DMS153 treated with DMSO at 0.1 percent for 48 hours (cell line): ENCODE results near the gene PLEKHM3.
A peak's percentile ranks its signal among the peaks of the same experiment; 100 is the strongest.
"Not testable (repeated sequence)": the region's sequence is repeated elsewhere in the genome, so short reads cannot be mapped to it uniquely, and the experiment has no call there.

Source experiments
- DNase-seq: peaks from one replicate; lab custom pipeline; 2025; ENCODE audit not compliant: unreplicated experiment; lab: John Stamatoyannopoulos, UW

PLEKHM3 gene

DNA sequence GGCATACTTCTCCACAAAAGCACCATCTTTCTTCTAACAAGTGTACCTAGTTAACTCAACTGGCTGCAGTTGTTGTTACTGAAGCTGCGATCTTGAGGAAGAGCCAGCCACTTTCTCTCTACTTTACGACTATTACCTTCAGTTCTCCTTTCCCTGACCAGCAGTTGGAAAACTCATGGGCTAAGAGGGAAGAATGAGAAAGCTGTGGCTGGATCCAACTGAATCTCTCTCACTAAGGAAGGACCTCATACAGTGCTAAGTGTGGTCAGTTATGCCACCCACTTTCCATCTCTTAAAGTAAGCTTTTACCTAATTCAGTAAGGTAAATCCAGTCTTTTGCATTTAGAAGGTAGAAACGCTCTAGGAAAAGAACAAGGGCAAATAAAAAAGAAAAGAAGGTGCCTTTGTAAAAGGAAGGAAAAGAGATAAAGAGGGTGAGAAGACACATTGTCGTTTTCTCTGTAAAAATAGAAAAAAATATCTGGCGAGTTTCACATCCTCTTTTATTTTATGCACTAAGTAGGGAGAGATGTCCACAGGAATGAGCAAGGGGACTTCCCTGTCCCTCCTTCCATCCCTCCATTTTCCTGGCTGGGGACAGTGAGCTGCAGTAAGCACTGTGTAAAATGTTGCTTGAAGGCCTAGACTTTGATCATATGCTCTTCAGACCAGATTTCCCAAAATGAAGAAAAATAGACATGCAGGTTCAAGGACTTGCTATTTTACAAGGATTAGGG is 73.4 kb downstream of the PLEKHM3 start:
- no peak for DNase-seq

DNA sequence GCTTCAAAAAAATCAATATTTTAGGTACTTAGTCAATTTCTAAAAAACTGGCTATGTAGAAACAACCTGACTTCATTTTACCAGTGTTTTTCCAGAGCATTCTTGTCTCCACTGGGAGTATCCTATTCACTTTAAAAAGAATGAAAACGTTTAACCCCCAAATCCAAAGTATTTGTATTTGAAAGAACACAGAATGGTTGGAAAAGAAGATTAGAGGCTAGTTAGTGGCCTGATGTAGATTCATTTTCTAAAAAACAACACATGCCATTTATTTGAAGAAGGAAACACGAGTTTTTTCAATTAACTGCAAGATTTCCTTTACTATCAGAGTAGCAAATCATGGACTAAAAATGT is 74.6 kb downstream of the PLEKHM3 start:
- DNase-seq: no peak

DNA sequence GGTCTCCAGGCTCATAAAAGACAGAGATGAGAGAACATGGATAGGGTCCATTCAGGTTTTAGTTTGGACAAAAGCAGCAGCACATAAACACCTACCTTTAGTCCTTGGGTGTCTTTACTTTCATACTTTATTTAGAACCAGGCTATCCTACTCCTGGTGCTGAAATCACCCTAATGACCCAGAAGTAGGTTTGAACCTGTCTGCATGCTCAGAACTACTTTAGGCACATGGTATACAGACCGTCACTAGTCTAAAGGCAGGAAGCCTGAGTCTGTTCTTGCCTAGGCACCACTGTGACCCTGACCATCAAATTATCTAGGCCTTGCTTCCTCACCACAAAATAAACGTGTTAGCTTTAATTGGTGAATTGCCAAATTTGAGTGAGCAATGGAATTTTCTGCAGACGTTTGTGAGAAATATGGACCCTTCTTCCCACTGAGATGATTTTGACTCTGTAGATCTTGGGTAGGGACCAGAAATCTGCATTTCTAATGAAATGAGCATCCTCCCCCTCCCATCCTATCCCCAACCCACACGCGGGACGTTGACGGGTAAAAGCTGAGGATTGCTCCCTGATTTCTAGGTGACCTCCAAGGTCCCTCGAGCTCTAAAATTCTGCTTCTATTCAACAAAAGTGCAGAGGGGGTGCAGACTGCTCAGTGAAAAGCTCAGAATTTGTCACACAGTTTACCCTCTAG is 75.1 kb downstream of the PLEKHM3 start:
- DNase-seq: no peak

DNA sequence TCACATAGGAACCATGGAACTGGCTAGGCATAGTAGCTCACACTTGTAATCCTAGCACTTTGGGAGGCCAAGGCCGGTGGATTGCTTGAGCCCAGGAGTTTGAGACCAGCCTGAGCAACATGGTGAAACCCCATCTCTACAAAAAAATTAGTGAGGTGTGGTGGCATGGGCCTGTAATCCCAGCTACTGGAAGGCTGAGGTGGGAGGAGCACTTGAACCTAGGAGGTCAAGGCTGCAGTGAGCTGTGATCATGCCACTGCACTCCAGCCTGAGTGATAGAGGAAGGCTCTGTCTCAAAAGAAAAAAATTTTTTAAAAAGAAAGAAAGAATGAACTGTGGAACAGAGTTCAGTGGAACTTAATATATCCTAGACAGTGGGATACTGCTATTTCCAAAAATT is 76.1 kb downstream of the PLEKHM3 start:
- not testable (repeated sequence) for DNase-seq

DNA sequence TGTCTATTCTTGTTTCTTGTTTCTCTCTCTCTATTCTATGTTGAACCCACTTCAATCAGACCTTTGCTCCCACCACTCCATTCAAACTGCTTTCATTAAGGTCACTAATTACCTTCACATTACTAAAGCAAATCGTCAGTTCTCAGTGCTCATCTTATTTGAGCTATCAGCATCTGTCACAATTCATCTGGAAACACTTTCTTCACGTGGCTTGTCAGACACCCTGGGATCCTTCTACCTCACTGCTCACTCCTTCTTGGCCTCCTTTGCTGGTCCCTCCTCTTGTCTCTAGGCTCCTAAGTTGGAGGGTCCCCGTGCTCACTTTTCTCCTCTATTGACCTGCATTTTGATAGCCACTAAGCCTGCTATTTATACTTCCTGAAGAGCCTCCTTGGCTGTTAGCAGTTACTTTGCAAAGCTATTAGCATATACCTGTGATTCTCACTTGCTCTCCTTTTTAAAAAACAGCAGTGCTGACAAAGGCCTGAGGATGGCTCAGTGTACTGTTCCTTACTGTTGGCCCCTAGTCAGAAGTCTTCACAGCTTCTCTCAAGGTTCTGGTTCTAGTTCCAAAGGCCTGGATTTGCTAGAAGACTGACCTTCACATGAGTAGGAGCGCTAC is 80.2 kb downstream of the PLEKHM3 start:
- no peak for DNase-seq

DNA sequence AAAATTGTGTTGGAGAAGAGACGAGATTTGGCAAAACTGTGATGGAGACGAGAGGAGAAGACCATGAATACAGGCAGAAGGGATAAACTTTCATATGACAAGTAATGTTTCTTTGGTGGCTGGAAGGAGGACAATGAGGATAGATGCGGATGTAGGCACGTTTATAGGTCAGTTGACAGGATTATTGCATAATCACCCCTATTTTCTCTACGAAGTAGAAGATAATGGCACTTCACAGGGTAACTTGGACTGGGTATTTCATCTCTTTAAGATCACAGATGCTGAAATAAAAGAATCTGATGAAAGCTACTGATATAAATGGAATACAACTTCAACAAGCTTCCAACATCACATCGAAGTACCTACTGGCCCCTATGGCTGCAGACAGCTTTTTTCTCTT is 81.0 kb downstream of the PLEKHM3 start:
- no peak for DNase-seq

DNA sequence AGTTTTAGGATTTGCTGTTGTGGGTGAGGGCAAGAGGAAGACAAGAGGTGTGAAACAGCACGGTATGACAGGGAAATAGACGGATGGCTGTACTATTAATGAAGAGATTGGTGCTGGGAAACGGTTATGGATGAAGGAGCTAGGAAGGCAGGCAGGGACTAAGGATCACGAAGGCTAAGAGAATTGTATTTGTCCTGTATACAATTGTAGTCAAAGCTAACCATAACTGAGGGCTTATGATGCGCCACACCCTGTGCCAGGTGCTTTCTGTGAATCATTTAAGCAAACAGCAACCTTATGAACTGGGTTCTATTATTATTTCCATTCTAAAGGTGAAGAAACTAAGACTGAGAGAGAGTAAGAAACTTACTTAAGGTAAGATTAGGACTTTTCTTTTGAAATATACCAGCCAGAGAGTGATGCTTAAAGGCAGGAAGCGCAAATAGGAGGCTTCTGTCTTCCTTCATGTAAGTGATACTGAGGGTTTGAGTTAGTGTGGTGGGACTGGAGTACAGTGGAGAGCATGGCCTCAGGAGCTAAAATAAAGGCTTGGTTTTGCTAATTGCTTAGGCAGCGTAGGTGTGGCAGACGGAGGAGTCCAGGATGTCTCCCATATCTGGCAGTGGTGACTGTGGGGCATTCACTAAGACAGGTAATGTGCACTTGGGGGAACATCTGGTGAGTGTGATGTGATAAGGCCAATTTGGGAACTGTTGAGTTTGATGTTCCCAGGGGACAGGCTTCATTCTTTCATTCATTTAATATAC is 85.8 kb downstream of the PLEKHM3 start:
- no peak for DNase-seq

DNA sequence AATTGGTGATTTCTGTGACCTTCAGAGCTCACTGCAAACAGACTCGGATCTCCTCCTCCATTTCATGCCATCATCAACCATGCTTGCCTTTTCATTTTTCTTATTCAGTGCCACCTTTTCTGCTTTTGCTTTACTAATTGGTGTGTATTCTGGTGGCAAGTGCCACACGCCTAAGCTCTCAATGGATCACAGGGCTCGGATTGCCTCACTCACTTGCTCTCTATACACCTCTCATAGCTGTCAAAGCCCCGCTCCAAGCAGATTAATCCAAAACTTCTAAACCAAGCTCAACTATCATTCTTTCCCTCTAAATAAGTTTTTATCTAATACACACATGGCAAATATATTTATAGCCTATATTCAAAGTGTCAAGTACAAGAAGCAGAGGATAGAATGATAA is 86.4 kb downstream of the PLEKHM3 start:
- DNase-seq: no peak

DNA sequence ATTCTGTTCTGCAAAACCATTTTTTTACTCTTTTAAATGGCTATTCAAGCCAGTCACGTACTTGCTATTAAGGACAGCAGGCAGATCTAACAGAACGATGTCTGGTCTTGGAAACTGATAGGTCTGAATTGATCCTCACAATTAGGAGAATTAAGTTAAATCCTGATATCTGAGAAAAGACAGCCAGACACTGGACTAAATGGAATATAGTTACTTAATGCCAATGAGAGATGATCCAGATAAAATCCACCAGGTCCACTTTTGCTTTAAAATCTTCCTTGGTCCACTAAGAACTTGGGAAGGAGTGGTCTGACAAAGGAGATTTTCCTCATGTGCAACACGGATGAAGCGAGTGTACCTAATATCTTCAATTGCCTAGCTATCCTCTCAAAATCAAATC is 86.9 kb downstream of the PLEKHM3 start:
- DNase-seq: no peak

DNA sequence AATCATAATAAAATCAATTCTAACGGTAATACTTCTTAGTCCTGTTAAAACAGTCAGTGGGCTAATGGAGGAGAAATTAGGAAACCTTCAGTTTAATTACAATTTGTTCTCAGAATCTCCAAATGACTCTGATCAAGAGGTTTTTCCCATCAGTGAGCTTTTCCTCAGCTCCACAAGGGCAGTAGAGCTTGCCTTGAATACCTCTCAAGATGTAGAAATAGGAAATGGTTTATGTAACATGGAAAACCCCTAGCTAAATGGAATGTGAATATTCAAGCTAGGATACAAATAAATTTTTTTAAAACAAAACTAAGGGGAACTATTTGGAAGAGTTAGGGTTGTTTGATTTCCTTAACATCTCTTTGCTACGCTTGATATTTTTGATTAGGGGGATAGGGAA is 87.5 kb downstream of the PLEKHM3 start:
- no peak for DNase-seq

DNA sequence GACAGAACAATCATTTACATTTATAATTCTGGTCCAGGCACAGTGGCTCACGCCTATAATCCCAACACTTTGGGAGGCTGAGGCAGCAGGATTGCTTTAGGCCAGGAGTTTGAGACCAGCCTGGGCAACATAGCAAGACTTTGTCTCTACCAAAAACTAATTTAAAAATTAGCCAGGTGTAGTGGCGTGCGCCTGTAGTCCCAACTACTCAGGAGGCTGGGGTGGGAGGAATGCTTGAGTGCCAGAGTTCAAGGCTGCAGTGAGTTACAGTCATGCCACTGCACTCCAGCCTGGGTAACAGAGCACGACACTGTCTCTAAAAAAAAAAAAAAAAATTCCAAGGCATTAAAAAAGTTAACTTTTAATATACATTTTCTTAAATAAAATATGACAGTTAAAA is 88.1 kb downstream of the PLEKHM3 start:
- no peak for DNase-seq

DNA sequence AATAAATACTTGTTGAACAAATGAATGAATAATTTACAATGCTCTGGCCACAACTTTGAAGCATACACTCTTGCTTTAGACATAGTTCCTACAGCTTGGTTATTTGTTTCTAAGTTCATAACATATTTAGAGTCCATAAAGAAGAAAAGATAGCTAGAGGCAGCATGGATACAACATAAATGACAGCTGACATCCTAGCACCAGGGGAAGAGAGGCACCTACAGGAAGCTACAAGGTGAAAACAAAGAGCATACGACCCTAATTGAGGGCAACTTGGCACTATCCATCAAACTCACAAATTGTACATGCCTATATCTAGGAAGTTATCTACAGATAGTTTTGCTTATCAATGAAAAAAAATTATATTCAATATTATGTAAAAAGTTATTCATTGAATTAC is 88.9 kb downstream of the PLEKHM3 start:
- DNase-seq: no peak

DNA sequence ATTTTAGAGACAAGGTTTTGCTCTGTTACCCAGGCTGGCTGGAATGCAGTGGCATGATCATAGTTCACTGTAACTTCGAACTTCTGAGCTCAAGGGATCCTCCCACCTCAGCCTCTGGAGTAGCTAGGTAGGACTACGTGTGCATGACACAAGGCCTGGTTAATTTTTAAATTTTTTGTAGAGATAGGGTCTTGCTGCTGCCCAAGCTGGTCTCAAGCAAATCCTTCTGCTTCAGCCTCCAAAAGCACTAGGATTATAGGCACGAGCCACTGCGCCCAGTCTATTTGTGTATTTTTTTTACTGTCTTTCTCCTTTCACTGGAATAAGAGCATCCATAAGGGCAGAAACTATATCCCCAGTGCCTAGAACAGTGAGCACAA is 89.3 kb downstream of the PLEKHM3 start:
- no peak for DNase-seq

DNA sequence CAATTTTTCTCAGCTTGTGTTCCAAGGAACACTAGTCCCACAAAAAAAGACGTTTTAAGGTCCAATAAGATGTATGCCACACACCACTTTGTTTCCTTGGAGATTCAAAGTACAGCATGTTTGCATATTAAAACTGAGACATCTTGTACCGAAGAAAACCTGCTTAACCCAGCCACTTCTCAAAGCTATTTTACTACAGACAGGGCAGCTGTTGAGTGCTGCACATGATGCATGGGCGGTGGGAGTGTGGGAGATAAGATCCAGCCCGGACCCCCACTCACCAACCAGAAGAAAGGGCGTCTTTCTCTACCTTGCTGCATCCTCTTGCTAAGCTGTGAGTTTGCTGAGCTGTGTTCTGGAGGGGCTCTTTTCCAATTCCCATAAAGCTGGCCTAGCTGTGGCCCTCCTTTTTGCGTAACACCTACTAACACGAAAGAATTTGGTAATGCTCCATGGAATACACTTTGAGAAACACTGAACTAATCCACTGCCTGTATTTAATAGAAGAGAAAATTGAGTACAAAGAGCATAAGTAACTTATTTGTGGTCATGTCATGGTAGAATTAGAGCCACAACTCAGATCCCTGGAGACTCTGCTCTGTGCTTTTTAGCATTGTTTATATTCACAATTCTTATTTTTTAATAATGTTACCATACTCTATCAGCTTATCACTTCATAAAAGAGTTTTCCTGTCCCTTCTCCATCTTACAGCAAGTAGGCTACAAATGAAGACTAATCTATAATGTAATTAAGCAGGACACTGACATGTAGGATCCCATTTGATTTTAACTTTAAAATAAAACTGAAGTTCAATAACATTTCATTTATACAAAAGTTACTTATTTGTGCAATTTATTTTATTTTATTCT is 90.0 kb downstream of the PLEKHM3 start:
- no peak for DNase-seq

DNA sequence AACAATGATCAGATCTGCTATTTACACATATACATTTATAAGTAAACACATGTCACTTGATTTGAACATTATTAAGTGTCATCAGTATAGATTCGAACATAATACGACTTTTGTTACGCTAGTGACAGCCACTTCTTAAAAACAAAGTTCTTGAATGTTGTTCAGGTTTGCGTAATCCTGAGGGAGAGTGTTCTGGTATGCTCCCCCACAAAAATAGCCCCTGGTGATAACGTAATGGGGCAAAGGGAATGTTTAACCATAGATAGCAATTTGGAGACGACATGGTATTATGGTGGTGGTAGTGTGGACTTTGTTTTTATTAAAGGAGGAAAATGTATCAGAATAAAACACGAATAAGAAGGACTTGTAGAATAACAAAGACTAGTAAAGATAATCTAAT is 90.6 kb downstream of the PLEKHM3 start:
- DNase-seq: no peak

DNA sequence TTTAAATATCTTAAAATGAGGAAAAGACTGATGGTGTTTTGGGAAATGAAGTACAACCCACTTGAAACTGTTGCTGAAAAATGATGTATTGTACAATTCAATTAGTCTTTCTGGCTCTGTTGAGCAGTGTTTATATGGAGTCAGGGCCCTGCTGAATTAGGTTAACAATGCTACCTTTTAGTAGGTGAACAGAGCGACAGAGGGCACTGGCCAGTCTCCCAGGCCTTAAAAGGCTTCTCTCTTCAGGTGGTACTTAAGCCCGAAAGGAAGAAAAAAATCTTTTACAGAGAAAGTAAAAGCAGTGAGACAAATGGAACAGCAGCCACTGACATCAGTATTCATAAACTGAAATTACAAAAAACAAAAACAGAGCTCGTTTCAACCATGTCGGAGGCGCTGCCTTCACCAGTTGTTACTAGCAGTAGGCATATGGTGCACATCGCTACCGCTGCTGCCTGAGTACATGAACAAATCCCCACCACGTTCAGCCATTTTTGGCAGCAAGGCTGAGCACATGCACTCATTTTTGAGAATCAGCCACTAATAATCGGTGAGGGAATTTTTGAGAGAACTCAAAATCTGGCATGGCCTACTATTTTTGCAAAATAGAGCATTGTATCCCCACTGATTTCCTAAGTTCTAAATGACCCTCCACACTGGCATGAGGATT is 91.8 kb downstream of the PLEKHM3 start:
- no peak for DNase-seq

DNA sequence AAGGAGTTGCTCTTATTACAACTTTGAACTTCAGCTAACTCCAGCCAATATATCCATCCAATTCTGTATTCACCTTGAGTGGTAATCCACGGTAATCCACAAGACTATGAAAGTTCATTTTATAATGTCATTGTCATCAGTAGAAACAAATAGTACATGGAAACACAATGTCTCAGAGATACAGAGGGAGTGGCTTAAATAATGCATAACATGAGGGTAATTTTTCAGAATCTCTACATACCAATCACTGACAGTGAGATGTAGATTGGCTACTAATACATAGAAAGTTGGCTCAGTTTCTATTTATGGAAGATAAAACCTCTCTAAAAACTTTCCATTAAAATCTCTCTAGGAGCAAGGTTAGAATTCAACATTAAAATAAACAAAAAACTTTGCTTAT is 93.2 kb downstream of the PLEKHM3 start:
- no peak for DNase-seq

DNA sequence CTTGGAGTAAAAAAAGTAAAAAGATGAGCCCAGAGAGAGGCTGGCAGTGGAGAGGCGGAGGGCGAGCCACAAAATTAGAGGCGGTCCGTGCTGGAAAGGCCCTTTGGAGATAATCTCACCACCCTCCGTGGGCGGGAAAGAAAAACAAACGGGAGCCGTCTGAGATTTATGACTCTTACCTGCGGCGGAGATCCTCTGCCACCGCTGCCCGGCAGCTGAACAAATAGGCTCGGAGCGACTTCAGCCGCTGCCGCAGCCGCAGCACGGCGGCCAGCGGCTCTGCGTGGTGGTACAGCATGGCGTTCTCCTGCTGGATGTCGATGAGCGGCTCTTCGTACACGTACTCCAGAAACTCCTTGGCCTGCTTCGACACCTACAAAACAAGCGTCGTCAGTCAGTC is 94.6 kb downstream of the PLEKHM3 start:
- DNase-seq: peak; percentile 85

DNA sequence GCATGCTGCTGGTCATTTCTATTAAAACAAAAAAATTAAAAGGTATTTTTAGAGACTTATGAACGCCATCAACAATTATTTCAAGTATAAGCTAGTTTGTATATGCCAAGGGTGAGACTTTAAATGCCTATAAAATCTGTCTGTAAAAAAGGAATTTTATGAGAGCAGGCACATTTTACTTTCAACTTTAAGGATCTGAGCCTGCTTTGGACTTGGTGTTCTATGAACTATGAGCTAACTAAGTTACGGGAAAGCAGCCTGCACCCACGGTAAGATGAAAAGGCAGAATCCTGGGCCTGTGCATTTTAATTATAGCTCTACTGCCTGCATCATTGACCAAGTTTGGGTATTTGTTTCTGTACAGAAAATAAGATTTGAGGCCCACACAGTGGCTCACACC is 95.4 kb downstream of the PLEKHM3 start:
- no peak for DNase-seq

DNA sequence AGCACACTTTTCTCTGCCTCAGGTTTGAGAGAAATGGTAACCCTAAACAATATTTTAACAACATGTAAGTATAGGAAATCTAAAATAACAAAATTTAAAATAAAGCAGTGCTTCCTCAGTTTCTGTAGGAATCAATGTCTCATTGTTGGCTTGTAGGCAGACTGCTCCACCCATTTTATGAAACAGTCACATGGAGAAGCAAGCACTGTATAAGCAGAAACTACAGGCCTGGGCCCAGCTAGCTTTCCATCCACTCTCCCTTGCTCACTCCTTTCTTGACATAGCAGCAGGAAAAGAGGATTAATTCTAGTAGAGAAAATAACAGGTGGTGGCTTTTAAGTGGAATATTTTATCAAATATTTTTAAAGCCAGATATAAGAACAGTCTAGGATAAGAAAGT is 97.2 kb downstream of the PLEKHM3 start:
- no peak for DNase-seq

DNA sequence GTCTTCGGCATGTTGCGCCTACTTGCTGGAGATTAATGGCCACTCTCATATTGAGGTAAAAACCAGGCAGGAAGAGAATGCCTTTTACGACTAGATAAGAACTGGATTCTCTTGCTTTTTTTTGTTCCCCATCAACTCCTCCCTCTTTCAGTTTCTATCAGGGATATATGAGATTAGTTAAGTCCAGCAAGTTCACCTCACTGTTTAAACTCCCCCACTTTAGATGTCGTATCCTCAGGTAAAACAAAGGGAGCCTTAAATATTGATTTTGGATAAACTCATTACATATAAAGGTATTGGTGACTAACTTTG is 98.4 kb downstream of the PLEKHM3 start:
- no peak for DNase-seq
